GM08714 (cell line): ENCODE data around the gene EFCAB5.
"Not testable (repeated sequence)": the region's sequence is repeated elsewhere in the genome, so short reads cannot be mapped to it uniquely, and the experiment has no call there.

Experiments
- H3K4me3 ChIP-seq: fragments of 200-500 bp; sonication (Bioruptor generic); 2 replicates; pipeline ENCODE4 v1.5.1; 2014; ENCODE audit warnings: mild to moderate bottlenecking, low read length, inconsistent platforms
- ZNF274 ChIP-seq: IDR thresholded peaks from 2 replicates; pipeline ENCODE4 v1.6.1; 2012; ENCODE audit warnings: mild to moderate bottlenecking, low read depth, low read length

Gene EFCAB5

GRCh38 chr17:30124273-30124796 lies 182.9 kb downstream of the EFCAB5 start:
- no peak for TF ChIP-seq ZNF274
- no peak overlapping the region for H3K4me3 ChIP-seq

- H3K4me3 ChIP-seq = no peak overlapping the region
- no peak for TF ChIP-seq ZNF274
These were observed 188.7 kb downstream of the EFCAB5 start for GRCh38 chr17:30130121-30130520.

- H3K4me3 ChIP-seq = no peak overlapping the region
- TF ChIP-seq ZNF274 = no peak
These were observed 191.2 kb downstream of the EFCAB5 start for GRCh38 chr17:30132615-30133014.

- TF ChIP-seq ZNF274 = no peak
- H3K4me3 ChIP-seq = no peak overlapping the region
These were observed 191.8 kb downstream of the EFCAB5 start for GRCh38 chr17:30133197-30133596.

GRCh38 chr17:30134551-30134950 lies 193.1 kb downstream of the EFCAB5 start:
- no peak overlapping the region for H3K4me3 ChIP-seq
- no peak for TF ChIP-seq ZNF274

- H3K4me3 ChIP-seq = no peak overlapping the region
- TF ChIP-seq ZNF274 = no peak
These were observed 195.7 kb downstream of the EFCAB5 start for GRCh38 chr17:30137158-30137557.

GRCh38 chr17:30147860-30148259 lies 206.4 kb downstream of the EFCAB5 start:
- H3K4me3 ChIP-seq = not testable (repeated sequence)

- no peak overlapping the region for H3K4me3 ChIP-seq
- no peak for TF ChIP-seq ZNF274
These were observed 206.9 kb downstream of the EFCAB5 start for GRCh38 chr17:30148376-30148775.

- no peak overlapping the region for H3K4me3 ChIP-seq
- TF ChIP-seq ZNF274 = no peak
These were observed 210.0 kb downstream of the EFCAB5 start for GRCh38 chr17:30151471-30151870.

GRCh38 chr17:30153463-30153862 lies 212.0 kb downstream of the EFCAB5 start:
- no peak for TF ChIP-seq ZNF274
- H3K4me3 ChIP-seq = no peak overlapping the region

GRCh38 chr17:30155389-30155788 lies 214.0 kb downstream of the EFCAB5 start:
- TF ChIP-seq ZNF274 = no peak
- no peak overlapping the region for H3K4me3 ChIP-seq
